PC-3 (cell line): ENCODE measurements around the gene JAK2. TPM values are rescaled to one million over a fixed set of nuclear protein-coding genes. Genes with fewer than 3 reads are reported as not detected.

Experiments
- ATAC-seq: fragments of 200-7000 bp; cut with Tn5 transposase; 2 replicates; pipeline ENCODE4 v1.9.1; 2020; ENCODE audit warnings: mild to moderate bottlenecking, moderate library complexity
- BruUV-seq: library from RNA; stranded (reverse); fragments of 400-500 nt; replicated peaks from 2 replicates; lab custom pipeline; 2021; lab: Mats Ljungman, UMichigan
- CTCF ChIA-PET: fragments of 300-600 bp; sonication (Branson Sonifier 250); formaldehyde crosslinking; loops from one replicate; lab custom pipeline; 2022; ENCODE audit warnings: antibody characterized with exemption; lab: Charles Lee
- POLR2A ChIA-PET: fragments of 300-600 bp; sonication (Branson Sonifier 250); formaldehyde crosslinking; loops from one replicate; lab custom pipeline; 2022; ENCODE audit warnings: antibody characterized with exemption; ENCODE audit not compliant: unreplicated experiment; lab: Charles Lee
- DNase-seq: peaks from one replicate; pipeline ENCODE4 v3.0.0-alpha.2; 2015
- H2AFZ ChIP-seq: fragments of 300-600 bp; sonication (generic); 2 replicates; pipeline ENCODE4 v1.6.0; 2016; ENCODE audit warnings: antibody characterized with exemption, low read length
- H3F3A ChIP-seq: fragments of 300-600 bp; sonication (generic); one replicate; pipeline ENCODE4 v1.6.0; 2017; ENCODE audit warnings: antibody characterized with exemption, low read length, control low read depth, mild to moderate bottlenecking; ENCODE audit not compliant: unreplicated experiment
- H3K27ac ChIP-seq: fragments of 300-600 bp; sonication (generic); 2 replicates; pipeline ENCODE4 v1.5.1; 2016; ENCODE audit warnings: mild to moderate bottlenecking, low read length
- H3K27me3 ChIP-seq: fragments of 300-600 bp; sonication (generic); 2 replicates; pipeline ENCODE4 v1.6.1; 2016; ENCODE audit warnings: low read length, mixed read lengths
- H3K36me3 ChIP-seq: fragments of 300-600 bp; sonication (generic); 2 replicates; pipeline ENCODE4 v1.6.1; 2016; ENCODE audit warnings: low read depth, mixed run types, low read length, mixed read lengths
- H3K4me1 ChIP-seq: fragments of 300-600 bp; sonication (generic); 2 replicates; pipeline ENCODE4 v1.5.1; 2016; ENCODE audit warnings: low read length; ENCODE audit not compliant: insufficient read depth
- H3K4me2 ChIP-seq: fragments of 300-600 bp; sonication (generic); 2 replicates; pipeline ENCODE4 v1.6.0; 2016; ENCODE audit warnings: low read length
- H3K4me3 ChIP-seq: fragments of 300-600 bp; sonication (generic); 2 replicates; pipeline ENCODE4 v1.5.1; 2016; ENCODE audit warnings: mild to moderate bottlenecking, low read length, mixed read lengths
- H3K79me2 ChIP-seq: fragments of 300-600 bp; sonication (generic); 2 replicates; pipeline ENCODE4 v1.6.1; 2017; ENCODE audit warnings: low read length, mixed read lengths
- H3K9ac ChIP-seq: fragments of 300-600 bp; sonication (generic); 2 replicates; pipeline ENCODE4 v1.6.0; 2016; ENCODE audit warnings: mild to moderate bottlenecking, low read length
- H3K9me2 ChIP-seq: fragments of 300-600 bp; sonication (generic); replicated peaks from 2 replicates; pipeline ENCODE4 v1.6.1; 2016; ENCODE audit warnings: mixed run types, low read length, mixed read lengths
- H3K9me3 ChIP-seq: fragments of 300-600 bp; sonication (generic); 2 replicates; pipeline ENCODE4 v1.6.1; 2016; ENCODE audit warnings: low read length, mixed read lengths
- H4K20me1 ChIP-seq: fragments of 300-600 bp; sonication (generic); 2 replicates; pipeline ENCODE4 v1.6.1; 2016; ENCODE audit warnings: low read length, mixed read lengths
- EZH2 ChIP-seq: fragments of 300-600 bp; sonication (generic); IDR thresholded peaks from one replicate; pipeline ENCODE4 v1.6.1; 2017; ENCODE audit warnings: antibody characterized with exemption, mild to moderate bottlenecking, low read length; ENCODE audit not compliant: unreplicated experiment
- EZH2phosphoT487 ChIP-seq: fragments of 300-600 bp; sonication (generic); IDR thresholded peaks from 2 replicates; pipeline ENCODE4 v1.6.1; 2018; ENCODE audit warnings: mild to moderate bottlenecking, antibody characterized with exemption, low read length, borderline replicate concordance
- intact Hi-C: fragments of 100-400 bp; cut with micrococcal nuclease; formaldehyde crosslinking; loops from 2 replicates; pipeline ENCODE4 v1.9.0; 2023
- total RNA-seq: library from RNA; depleted of rRNA; stranded (reverse); fragments of >200 nt; gene quantifications from 2 replicates; pipeline ENCODE4 v1.2.3, GENCODE V29; 2014
- TF ChIP-seq, protein P1 (sequence below): fragments of 300-600 bp; sonication (generic); conservative IDR thresholded peaks from 2 replicates; pipeline ENCODE4 v1.5.1; 2017; ENCODE audit warnings: antibody characterized with exemption, low read depth, mild to moderate bottlenecking, low read length

The JAK2 gene
- total RNA-seq, 1 experiment from 2014 or later = 11.2 TPM

DNA sequence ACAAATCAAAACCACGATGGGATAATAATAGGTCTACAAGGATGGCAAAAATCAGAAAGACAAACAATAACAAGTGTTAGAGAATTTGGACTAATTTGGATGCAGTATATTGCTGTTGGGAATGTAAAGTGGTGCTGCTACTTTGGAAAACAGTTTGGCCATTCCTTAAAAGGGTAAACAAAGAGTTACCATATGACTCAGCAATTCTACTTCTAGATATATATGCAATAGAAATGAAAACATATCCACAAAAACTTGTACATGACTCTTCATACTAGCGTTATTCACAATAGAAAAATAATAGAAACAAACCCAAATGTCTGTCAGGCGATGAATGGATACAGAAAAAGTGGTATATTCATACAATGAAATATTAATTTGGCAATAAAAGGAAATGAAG is 58.3 kb downstream of the JAK2 start:
- Histone ChIP-seq H3K4me1 (no peaks in the 10 kb centered on the region), H3K27ac (no peak overlapping the region)

DNA sequence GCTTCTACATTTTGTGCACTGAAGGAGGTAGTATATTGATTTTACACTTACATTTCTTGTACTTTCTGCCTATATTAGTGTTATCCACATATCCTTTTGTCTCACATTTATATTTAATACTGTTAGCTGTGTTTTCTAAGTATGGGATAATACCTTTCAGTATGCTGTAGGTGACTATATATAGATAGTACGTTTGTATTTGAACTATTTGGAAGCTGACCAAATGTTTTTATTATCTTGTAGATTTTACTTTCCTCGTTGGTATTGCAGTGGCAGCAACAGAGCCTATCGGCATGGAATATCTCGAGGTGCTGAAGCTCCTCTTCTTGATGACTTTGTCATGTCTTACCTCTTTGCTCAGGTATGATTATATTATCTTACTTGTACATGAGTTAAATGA is 59.1 kb downstream of the JAK2 start:
- ChIA-PET CTCF (no interaction called here), POLR2A (no interaction called here)
- intact Hi-C loops = no loop called here
- no peaks in the 10 kb centered on the region for H3F3A ChIP-seq
- H3K4me3 ChIP-seq = no peak overlapping the region
- no peak overlapping the region for H3K4me2 ChIP-seq
- H4K20me1 ChIP-seq = no peaks in the 10 kb centered on the region
- no peaks in the 10 kb centered on the region for H3K4me1 ChIP-seq
- no peak overlapping the region for H3K9ac ChIP-seq
- H3K79me2 ChIP-seq = no peaks in the 10 kb centered on the region
- H3K27me3 ChIP-seq = no peaks in the 10 kb centered on the region
- peaks cover 32% of the 10 kb centered on the region for H3K36me3 ChIP-seq
- ATAC-seq (no peak), DNase-seq (no peak)
- no peak overlapping the region for H2AFZ ChIP-seq
- TF ChIP-seq EZH2 (no peak), EZH2phosphoT487 (no peak)
- TF ChIP-seq, protein P1, sequence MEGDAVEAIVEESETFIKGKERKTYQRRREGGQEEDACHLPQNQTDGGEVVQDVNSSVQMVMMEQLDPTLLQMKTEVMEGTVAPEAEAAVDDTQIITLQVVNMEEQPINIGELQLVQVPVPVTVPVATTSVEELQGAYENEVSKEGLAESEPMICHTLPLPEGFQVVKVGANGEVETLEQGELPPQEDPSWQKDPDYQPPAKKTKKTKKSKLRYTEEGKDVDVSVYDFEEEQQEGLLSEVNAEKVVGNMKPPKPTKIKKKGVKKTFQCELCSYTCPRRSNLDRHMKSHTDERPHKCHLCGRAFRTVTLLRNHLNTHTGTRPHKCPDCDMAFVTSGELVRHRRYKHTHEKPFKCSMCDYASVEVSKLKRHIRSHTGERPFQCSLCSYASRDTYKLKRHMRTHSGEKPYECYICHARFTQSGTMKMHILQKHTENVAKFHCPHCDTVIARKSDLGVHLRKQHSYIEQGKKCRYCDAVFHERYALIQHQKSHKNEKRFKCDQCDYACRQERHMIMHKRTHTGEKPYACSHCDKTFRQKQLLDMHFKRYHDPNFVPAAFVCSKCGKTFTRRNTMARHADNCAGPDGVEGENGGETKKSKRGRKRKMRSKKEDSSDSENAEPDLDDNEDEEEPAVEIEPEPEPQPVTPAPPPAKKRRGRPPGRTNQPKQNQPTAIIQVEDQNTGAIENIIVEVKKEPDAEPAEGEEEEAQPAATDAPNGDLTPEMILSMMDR = no peak
- no peak overlapping the region for H3K27ac ChIP-seq
- no peaks in the 10 kb centered on the region for H3K9me2 ChIP-seq
- H3K9me3 ChIP-seq = no peaks in the 10 kb centered on the region
- no TSS peak for BruUV-seq

More for the DNA sequence above, 58.3 kb downstream of the JAK2 start:
- ATAC-seq = no peak
- Histone ChIP-seq H3K79me2 (no peaks in the 10 kb centered on the region), H3K9ac (no peak overlapping the region), H3K9me3 (no peaks in the 10 kb centered on the region), H3K27me3 (no peaks in the 10 kb centered on the region), H3F3A (no peaks in the 10 kb centered on the region), H2AFZ (no peak overlapping the region), H3K4me3 (no peak overlapping the region), H3K36me3 (peaks cover 32% of the 10 kb centered on the region), H3K9me2 (no peaks in the 10 kb centered on the region), H4K20me1 (no peaks in the 10 kb centered on the region), H3K4me2 (no peak overlapping the region)
- ChIA-PET POLR2A (no interaction called here), CTCF (no interaction called here)
- DNase-seq = peak; percentile 6
- intact Hi-C loops = no loop called here
- no TSS peak for BruUV-seq
- no peak for TF ChIP-seq EZH2
- TF ChIP-seq, protein P1 = no peak
- TF ChIP-seq EZH2phosphoT487 = no peak

DNA sequence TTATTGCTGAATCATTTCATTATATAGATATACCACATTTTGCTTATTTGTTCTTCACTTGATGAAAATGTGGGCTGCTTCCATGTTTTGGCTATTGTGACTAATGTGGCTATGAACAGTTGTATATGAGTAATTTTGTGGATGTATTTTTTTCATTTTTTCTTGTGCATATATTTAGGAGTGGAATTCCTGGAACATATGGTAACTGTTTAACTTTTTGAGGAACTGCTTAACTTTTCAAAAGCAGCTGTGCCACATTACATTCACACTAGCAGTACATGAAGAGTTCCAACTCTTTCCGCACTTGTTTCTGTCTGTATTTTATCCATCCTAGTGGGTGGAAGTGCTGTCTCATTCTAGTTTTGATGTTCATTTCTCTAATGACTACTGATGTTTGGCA is 67.8 kb downstream of the JAK2 start:
- Histone ChIP-seq H3K4me1 (no peaks in the 10 kb centered on the region), H3K4me3 (no peak overlapping the region), H3K9me2 (no peaks in the 10 kb centered on the region), H3F3A (no peaks in the 10 kb centered on the region), H3K36me3 (peaks cover 11% of the 10 kb centered on the region; the same call in 1 of the 2 replicates), H3K9me3 (no peaks in the 10 kb centered on the region), H3K79me2 (no peaks in the 10 kb centered on the region), H3K27me3 (no peaks in the 10 kb centered on the region), H3K4me2 (no peak overlapping the region), H2AFZ (no peak overlapping the region), H4K20me1 (no peaks in the 10 kb centered on the region), H3K27ac (no peak overlapping the region), H3K9ac (no peak overlapping the region)
- TF ChIP-seq EZH2 (no peak), EZH2phosphoT487 (no peak)
- TF ChIP-seq, protein P1 = no peak
- intact Hi-C loops = no loop called here
- POLR2A ChIA-PET = no interaction called here
- ATAC-seq (no peak), DNase-seq (no peak)
- CTCF ChIA-PET = no interaction called here
- no TSS peak for BruUV-seq
